ENCODE measurements around the gene WDR31.
"Not testable (repeated sequence)": the region's sequence is repeated elsewhere in the genome, so short reads cannot be mapped to it uniquely, and the experiment has no call there.

WDR31 gene

DNA sequence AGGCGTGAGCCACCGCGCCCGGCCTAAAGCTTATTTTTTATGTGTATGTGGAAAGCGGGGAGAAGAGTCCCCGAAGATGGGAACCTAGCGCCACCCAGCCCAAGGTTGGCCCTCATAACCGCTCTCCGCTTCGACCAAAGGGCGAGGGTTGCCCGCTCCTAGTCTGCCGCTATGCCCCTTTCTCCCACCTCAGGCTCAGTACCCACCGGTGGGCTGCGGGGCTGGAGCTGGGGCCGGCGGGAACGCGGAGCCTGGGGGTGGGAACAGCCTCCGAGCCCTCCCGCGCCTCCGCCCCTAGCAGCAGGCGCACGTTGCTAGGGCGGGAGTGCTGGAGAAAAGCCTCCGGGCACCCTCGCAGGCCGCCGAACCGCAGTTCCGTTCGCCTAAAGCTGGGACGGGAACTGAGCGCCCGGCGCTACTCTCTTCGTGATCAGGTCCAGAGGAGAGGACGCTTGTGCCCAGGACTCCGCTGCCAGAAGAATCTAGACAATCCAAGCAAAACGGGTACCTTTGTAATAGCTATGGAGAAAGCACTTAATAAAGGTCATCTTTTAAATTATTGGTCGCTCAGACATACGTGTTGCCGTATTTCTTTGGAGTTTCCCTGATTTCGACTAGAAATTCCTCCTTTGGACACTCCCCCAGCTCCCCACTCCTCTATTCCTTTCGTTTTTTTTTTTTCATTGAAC is at the start of gene WDR31:
Gene WDR31 (minus strand): TSS at position 265 of the 689 bp plus-strand sequence. CDS start 8,253 bp downstream, outside the sequence.
- DNase-seq = peak; percentile 70

DNA sequence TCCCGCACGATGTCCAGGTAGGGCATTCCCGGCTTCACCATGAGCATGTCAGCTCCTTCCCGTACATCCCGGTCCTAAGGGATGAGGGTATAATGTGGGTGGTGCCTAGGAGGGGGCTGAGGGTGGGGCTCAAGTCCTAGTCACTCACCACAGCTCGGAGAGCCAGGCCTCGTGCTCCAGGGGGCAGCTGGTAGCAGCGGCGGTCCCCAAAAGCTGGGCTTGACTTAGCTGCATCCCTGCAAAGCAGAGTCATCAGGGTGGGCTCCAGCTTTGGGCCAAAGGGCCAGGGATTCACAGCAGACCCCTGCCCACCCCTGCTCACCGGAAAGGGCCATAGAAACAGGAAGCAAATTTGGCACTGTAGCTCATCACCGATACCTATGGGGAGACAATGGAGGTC is 49.4 kb upstream of the WDR31 start:
- no peak for DNase-seq

GRCh38 chr9:113388833-113389232 is 48.8 kb upstream of the WDR31 start:
- DNase-seq = no peak

- no peak for DNase-seq
Measured at GRCh38 chr9:113387560-113388230, 47.6 kb upstream of the WDR31 start.

DNA sequence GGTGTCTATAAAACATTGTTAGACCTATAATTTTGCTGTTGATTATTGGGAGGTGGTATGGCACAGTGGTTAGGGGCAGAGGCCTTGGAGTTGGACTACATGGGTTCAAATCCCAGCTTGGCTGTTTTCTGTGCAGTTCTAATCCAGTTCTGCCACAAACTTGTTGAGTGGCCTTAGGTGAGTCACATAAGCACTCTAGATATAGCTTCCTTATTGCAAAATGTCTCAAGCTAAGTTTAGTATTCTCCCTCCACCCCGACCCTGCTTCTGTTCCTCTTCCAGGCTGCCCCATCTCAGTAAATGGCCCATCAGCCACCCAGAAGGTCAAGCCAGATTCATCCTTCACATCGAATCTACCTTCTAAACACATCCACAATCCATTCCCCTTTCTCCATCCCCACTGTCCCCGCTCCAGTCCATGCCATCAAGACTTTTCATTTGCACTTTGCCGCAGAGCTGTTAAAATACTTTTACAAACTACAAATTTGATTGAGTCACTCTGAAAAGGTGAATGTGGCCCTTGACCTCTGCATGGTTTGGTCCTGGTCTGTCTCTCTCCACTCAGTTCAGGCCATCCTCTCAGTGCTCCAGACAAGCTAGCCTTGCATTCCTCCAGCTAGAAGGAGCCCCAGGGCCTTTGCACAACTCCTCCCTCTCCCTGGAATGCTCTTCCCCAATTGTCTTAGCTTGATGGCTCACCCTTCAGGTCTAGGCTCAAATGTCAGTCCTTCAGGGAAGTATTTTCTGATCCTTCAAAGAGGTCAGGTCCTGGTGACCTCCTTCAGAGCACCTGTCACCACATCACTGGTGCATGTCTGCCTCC is 46.7 kb upstream of the WDR31 start:
- no peak for DNase-seq

- no peak for DNase-seq
Measured at GRCh38 chr9:113381909-113382411, 41.9 kb upstream of the WDR31 start.

- DNase-seq = not testable (repeated sequence)
Measured at GRCh38 chr9:113381441-113381840, 41.4 kb upstream of the WDR31 start.

DNA sequence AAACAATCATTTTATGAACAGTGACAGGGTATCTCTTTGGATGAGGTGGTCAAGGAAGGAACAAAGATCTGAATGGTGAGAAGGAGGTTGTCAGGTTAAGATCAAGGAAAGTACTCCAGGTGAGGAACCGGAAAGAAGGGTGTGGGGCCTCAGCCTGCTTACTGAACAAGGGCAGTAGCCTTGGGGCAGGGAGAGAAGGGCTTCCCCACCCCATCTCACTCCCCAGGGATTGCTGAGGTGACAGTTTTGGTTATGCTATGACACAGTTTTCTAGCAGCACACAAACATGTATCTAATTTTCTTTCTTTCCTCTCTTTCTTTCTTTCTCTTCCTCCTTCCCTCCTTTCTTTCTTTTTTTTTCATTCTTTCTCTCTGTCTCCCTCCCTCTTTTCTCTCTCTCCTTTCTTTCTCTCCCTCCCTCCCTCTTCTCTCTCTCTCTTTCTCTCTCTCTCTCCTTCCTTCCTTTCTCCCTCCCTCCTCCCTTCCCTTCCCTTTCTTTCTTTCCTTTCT is 40.8 kb upstream of the WDR31 start:
- DNase-seq = no peak

GRCh38 chr9:113379829-113380210 is 39.7 kb upstream of the WDR31 start:
- DNase-seq = not testable (repeated sequence)

DNA sequence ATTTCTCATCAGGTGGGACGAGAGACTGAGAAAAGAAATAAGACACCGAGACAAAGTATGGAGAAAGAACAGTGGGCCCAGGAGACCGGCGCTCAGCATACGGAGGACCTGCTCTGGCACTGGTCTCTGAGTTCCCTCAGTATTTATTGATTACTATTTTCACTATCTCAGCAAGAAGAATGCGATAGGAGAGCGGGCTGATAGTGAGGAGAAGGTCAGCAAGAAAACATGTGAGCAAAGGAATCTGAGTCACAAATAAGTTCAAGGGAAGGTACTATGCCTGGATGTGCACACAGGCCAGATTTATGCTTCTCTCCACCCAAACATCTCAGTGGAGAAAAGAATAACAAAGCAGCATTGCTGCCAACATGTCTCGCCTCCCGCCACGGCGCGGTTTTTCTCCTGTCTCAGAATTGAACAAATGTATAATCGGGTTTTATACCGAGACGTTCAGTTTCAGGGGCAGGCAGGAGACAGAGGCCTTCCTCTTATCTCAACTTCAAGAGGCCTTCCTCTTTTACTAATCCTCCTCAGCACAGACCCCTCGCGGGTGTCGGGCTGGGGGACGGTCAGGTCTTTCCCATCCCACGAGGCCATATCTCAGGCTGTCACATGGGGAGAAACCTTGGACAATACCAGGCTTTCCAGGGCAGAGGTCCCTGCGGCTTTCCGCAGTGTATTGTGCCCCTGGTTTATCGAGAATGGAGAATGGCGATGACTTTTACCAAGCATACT is 39.2 kb upstream of the WDR31 start:
- DNase-seq = not testable (repeated sequence)

GRCh38 chr9:113376634-113377567 is 36.8 kb upstream of the WDR31 start, which contains the start of gene HDHD3:
TSS of gene HDHD3 (minus strand) at chr9:113376986. CDS start at chr9:113374354, 2,632 bp downstream.
- DNase-seq = peak; percentile 19

DNA sequence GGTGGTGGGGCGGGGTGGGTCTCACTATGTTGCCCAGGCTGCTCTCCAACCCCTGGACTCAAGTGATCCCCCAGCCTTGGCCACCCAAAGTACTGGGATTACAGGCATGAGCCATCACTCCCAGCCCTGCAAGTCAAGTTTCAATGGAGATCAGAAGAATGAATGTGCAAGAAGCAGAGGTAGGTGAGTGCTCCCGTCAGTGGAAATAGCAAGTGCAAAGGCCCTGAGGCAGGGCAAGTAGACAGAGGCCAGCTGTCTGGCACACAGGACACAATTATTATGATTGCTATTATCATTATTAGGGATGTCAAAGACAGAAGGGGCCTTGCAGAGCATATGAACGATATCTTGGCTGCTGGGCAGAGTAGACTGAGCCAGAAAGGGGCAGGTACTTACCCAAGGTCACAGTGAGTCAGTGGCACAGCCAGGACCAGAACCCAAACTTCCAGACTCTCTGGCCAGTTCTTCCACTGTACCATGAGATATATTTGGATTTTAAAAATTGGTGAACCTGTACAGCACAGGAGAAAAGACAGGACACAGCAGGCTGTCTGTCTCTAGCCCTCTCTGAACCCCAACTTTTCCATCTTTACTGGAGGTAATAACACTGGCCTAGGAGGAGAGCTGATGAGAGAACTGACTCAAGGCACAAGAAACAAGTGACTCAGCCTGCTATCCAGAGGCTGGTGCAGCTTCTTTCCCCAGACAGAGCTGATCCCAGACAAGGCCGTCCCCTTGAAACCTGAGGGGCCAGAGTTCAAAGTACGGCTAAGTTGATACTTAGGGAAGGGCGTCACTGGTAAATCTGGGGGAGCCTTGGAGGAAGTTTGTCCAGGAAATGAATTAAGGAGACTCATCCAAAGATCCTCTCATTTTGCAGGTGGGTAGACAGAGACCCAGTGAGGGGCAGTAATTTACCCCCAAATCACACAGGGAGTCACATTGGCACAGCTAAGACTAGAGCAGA is 35.3 kb upstream of the WDR31 start:
- DNase-seq = no peak

DNA sequence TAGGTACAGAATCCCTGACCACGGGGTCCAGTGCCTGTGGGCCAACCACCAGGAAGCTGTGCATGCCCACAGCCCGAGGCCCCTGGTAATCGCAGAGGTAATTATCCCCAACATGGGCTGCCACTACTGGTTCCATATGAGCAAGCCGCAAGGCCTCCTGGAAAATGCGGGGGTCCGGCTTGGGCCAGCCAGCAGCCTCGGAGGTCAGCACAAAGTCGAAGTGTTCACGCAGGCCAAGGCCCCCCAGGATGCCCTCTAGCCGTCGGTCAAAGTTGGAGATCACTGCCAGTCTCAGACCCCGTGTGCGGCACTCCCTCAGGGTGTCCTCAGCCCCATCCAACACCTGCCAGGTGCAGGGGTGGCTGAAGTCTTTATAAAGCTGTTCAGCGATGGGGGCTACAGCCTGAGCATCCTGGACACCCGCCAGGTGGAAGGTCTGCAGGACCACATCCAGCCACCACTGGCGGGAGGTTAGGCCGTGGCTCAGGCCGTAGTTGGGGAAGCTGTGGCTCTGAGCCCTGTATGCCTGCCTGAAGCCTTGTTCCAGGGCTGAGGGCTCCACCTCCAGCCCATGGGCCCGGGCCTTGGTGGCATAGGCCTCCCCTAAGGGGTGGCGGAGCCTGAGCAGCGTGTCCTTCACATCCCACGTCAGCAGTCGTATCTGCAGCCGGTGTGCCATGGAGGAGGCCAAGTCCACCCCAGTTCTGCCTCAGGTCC is 33.8 kb upstream of the WDR31 start:
- no peak for DNase-seq

DNA sequence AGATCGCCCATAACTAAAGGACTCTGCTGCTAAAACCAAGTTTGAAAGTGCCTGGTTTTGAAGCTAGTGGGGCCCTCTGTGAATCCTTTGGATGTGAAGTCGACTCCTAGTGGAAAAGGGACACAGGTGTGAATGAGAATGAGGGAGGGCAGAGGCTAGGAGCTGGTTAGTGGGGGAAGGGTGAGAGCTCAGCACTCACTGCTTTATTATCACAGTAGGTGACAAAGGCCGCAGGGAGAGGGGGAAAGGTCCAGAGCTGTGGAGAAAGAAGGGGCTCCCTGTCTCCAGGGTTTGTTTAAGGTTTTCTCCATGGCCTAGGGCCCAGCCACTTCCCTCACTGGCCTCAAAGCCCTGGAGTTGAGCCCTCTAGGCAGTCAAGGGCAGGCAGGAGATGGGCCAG is 33.2 kb upstream of the WDR31 start:
- no peak for DNase-seq

GRCh38 chr9:113372059-113372458 is 32.0 kb upstream of the WDR31 start:
- no peak for DNase-seq

GRCh38 chr9:113370806-113371325 is 30.8 kb upstream of the WDR31 start:
- DNase-seq = peak; percentile 89

GRCh38 chr9:113369855-113370140 is 29.7 kb upstream of the WDR31 start:
- DNase-seq = no peak

GRCh38 chr9:113368982-113369854 is 29.1 kb upstream of the WDR31 start:
- DNase-seq = no peak

Data from NCI-H1105 treated with DMSO at 0.1 percent for 48 hours (cell line).